WTC11 (cell line): ENCODE measurements around the gene BMP3. TPM values are rescaled to one million over a fixed set of nuclear protein-coding genes. Genes with fewer than 3 reads are reported as not detected.

Source experiments
- ATAC-seq: fragments of 200-7000 bp; cut with Tn5 transposase; 2 replicates; pipeline ENCODE4 v1.10.0; 2021; ENCODE audit warnings: mild to moderate bottlenecking, moderate library complexity
- CTCF ChIA-PET: fragments of 300-600 bp; sonication (Branson Sonifier 250); formaldehyde crosslinking; loops from one replicate; lab custom pipeline; 2021; ENCODE audit warnings: antibody characterized with exemption; lab: Charles Lee
- POLR2A ChIA-PET: fragments of 350-600 bp; sonication (Branson Sonifier 250); formaldehyde crosslinking; loops from one replicate; lab custom pipeline; 2021; ENCODE audit warnings: antibody characterized with exemption; lab: Charles Lee
- DNase-seq: peaks from one replicate; pipeline ENCODE4 v3.0.0; 2021; ENCODE audit warnings: low spot score
- H3K27ac Mint-ChIP-seq: 2 replicates; pipeline ENCODE4 v1.8.0; 2021; ENCODE audit warnings: mixed read lengths
- H3K27me3 Mint-ChIP-seq: 2 replicates; pipeline ENCODE4 v1.8.0; 2021; ENCODE audit warnings: low read depth, mild to moderate bottlenecking, moderate library complexity, mixed read lengths
- H3K36me3 Mint-ChIP-seq: 2 replicates; pipeline ENCODE4 v1.8.0; 2021; ENCODE audit warnings: mixed read lengths
- H3K4me1 Mint-ChIP-seq: 2 replicates; pipeline ENCODE4 v1.8.0; 2022; ENCODE audit warnings: mixed read lengths
- H3K4me3 Mint-ChIP-seq: 2 replicates; pipeline ENCODE4 v1.8.0; 2021; ENCODE audit warnings: mild to moderate bottlenecking, moderate library complexity, mixed read lengths
- H3K9me3 Mint-ChIP-seq: 2 replicates; pipeline ENCODE4 v1.8.0; 2021; ENCODE audit warnings: mixed read lengths
- ELF4 ChIP-seq: sonication (generic); formaldehyde crosslinking; IDR thresholded peaks from 2 replicates; pipeline ENCODE4 v1.8.1; 2022; ENCODE audit warnings: low read depth, mild to moderate bottlenecking, moderate library complexity, missing genetic modification reagents
- ESRRA ChIP-seq: sonication (generic); formaldehyde crosslinking; IDR thresholded peaks from 2 replicates; pipeline ENCODE4 v1.8.1; 2022; ENCODE audit warnings: mild to moderate bottlenecking, missing genetic modification reagents, borderline replicate concordance
- ETV6 ChIP-seq: sonication (generic); formaldehyde crosslinking; IDR thresholded peaks from 2 replicates; pipeline ENCODE4 v1.8.1; 2022; ENCODE audit warnings: mild to moderate bottlenecking, missing genetic modification reagents
- FOXP4 ChIP-seq: sonication (generic); formaldehyde crosslinking; IDR thresholded peaks from 2 replicates; pipeline ENCODE4 v1.8.0; 2022; ENCODE audit warnings: mild to moderate bottlenecking, missing genetic modification reagents
- GABPB1 ChIP-seq: sonication (generic); formaldehyde crosslinking; IDR thresholded peaks from 2 replicates; pipeline ENCODE4 v1.8.1; 2023; ENCODE audit warnings: mild to moderate bottlenecking, missing genetic modification reagents
- IRF2 ChIP-seq: sonication (generic); formaldehyde crosslinking; IDR thresholded peaks from 2 replicates; pipeline ENCODE4 v1.8.0; 2022; ENCODE audit warnings: low read depth, missing genetic modification reagents, borderline replicate concordance
- MXD4 ChIP-seq: fragments of 250-450 bp; sonication (Bioruptor Pico); IDR thresholded peaks from 2 replicates; pipeline ENCODE4 v1.8.0; 2021; ENCODE audit warnings: mild to moderate bottlenecking, moderate library complexity, borderline replicate concordance
- NFE2L1 ChIP-seq: sonication (generic); formaldehyde crosslinking; IDR thresholded peaks from 2 replicates; pipeline ENCODE4 v1.8.1; 2023; ENCODE audit warnings: missing genetic modification reagents
- OVOL2 ChIP-seq: fragments of 250-450 bp; sonication (Bioruptor Pico); IDR thresholded peaks from 2 replicates; pipeline ENCODE4 v1.9.0; 2021; ENCODE audit warnings: mild to moderate bottlenecking, borderline replicate concordance
- PRDM15 ChIP-seq: sonication (generic); formaldehyde crosslinking; IDR thresholded peaks from 2 replicates; pipeline ENCODE4 v1.8.0; 2022; ENCODE audit warnings: missing genetic modification reagents
- PREB ChIP-seq: sonication (generic); formaldehyde crosslinking; IDR thresholded peaks from 2 replicates; pipeline ENCODE4 v1.8.1; 2022; ENCODE audit warnings: mild to moderate bottlenecking, missing genetic modification reagents, moderate library complexity, borderline replicate concordance
- SMAD3 ChIP-seq: sonication (generic); formaldehyde crosslinking; IDR thresholded peaks from 2 replicates; pipeline ENCODE4 v1.8.0; 2022; ENCODE audit warnings: missing genetic modification reagents, mild to moderate bottlenecking, borderline replicate concordance
- SMAD4 ChIP-seq: sonication (generic); formaldehyde crosslinking; IDR thresholded peaks from 2 replicates; pipeline ENCODE4 v1.8.0; 2022; ENCODE audit warnings: mild to moderate bottlenecking, missing genetic modification reagents
- TCF7 ChIP-seq: sonication (generic); formaldehyde crosslinking; IDR thresholded peaks from 2 replicates; pipeline ENCODE4 v1.8.0; 2022; ENCODE audit warnings: mild to moderate bottlenecking, low read depth, missing genetic modification reagents, moderate library complexity
- ZNF263 ChIP-seq: sonication (generic); formaldehyde crosslinking; IDR thresholded peaks from 2 replicates; pipeline ENCODE4 v1.8.1; 2022; ENCODE audit warnings: low read depth, mild to moderate bottlenecking, moderate library complexity, missing genetic modification reagents
- total RNA-seq: library from RNA; stranded (reverse); gene quantifications from 3 replicates; pipeline ENCODE4 v1.2.3, GENCODE V29; 2021
- TF ChIP-seq, protein P1 (sequence below): sonication (generic); formaldehyde crosslinking; IDR thresholded peaks from 2 replicates; pipeline ENCODE4 v1.8.1; 2023; ENCODE audit warnings: mild to moderate bottlenecking, missing genetic modification reagents, moderate library complexity
- TF ChIP-seq, protein P2 (sequence below): sonication (generic); formaldehyde crosslinking; conservative IDR thresholded peaks from 2 replicates; pipeline ENCODE4 v1.8.1; 2023; ENCODE audit warnings: mild to moderate bottlenecking, low read depth, missing genetic modification reagents, moderate library complexity

The BMP3 gene
- total RNA-seq, 1 experiment from 2014 or later = 0.55 TPM

- Mint-ChIP-seq H3K4me3 (no peak overlapping the region), H3K27ac (no peak overlapping the region), H3K9me3 (no peaks in the 10 kb centered on the region), H3K27me3 (no peaks in the 10 kb centered on the region), H3K4me1 (no peaks in the 10 kb centered on the region), H3K36me3 (no peaks in the 10 kb centered on the region)
- TF ChIP-seq, protein P1, sequence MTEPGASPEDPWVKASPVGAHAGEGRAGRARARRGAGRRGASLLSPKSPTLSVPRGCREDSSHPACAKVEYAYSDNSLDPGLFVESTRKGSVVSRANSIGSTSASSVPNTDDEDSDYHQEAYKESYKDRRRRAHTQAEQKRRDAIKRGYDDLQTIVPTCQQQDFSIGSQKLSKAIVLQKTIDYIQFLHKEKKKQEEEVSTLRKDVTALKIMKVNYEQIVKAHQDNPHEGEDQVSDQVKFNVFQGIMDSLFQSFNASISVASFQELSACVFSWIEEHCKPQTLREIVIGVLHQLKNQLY (CRISPR knock-in tag) = no peak
- no peak for TF ChIP-seq ZNF263 (CRISPR knock-in tag)
- TF ChIP-seq TCF7 (CRISPR knock-in tag) = no peak
- no peak for TF ChIP-seq NFE2L1 (CRISPR knock-in tag)
- TF ChIP-seq GABPB1 = no peak
- TF ChIP-seq, protein P2, sequence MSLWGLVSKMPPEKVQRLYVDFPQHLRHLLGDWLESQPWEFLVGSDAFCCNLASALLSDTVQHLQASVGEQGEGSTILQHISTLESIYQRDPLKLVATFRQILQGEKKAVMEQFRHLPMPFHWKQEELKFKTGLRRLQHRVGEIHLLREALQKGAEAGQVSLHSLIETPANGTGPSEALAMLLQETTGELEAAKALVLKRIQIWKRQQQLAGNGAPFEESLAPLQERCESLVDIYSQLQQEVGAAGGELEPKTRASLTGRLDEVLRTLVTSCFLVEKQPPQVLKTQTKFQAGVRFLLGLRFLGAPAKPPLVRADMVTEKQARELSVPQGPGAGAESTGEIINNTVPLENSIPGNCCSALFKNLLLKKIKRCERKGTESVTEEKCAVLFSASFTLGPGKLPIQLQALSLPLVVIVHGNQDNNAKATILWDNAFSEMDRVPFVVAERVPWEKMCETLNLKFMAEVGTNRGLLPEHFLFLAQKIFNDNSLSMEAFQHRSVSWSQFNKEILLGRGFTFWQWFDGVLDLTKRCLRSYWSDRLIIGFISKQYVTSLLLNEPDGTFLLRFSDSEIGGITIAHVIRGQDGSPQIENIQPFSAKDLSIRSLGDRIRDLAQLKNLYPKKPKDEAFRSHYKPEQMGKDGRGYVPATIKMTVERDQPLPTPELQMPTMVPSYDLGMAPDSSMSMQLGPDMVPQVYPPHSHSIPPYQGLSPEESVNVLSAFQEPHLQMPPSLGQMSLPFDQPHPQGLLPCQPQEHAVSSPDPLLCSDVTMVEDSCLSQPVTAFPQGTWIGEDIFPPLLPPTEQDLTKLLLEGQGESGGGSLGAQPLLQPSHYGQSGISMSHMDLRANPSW (CRISPR knock-in tag) = no peak
- no peak for TF ChIP-seq OVOL2 (CRISPR knock-in tag)
- no peak for TF ChIP-seq IRF2 (CRISPR knock-in tag)
- no peak for TF ChIP-seq FOXP4 (CRISPR knock-in tag)
- no peak for TF ChIP-seq ETV6 (CRISPR knock-in tag)
- no peak for TF ChIP-seq ESRRA (CRISPR knock-in tag)
- TF ChIP-seq SMAD3 (CRISPR knock-in tag) = no peak
- no peak for TF ChIP-seq MXD4 (CRISPR knock-in tag)
- no peak for TF ChIP-seq PREB (CRISPR knock-in tag)
- no peak for TF ChIP-seq SMAD4 (CRISPR knock-in tag)
- no peak for TF ChIP-seq ELF4 (CRISPR knock-in tag)
- no peak for TF ChIP-seq PRDM15 (CRISPR knock-in tag)
- POLR2A ChIA-PET = no interaction called here
- DNase-seq (no peak), ATAC-seq (no peak)
- CTCF ChIA-PET = no interaction called here
Observed at GRCh38 chr4:81095389-81095788, 64.9 kb downstream of the BMP3 start.
